HG02970 (cell line): ENCODE data around the gene NKX2-2.

Source experiments
- ATAC-seq: cut with Tn5 transposase; IDR thresholded peaks from one replicate; pipeline ENCODE4 v1.9.1; 2021; ENCODE audit warnings: mild to moderate bottlenecking, moderate library complexity, moderate number of reproducible peaks; ENCODE audit not compliant: unreplicated experiment, low FRiP score

NKX2-2 gene

DNA sequence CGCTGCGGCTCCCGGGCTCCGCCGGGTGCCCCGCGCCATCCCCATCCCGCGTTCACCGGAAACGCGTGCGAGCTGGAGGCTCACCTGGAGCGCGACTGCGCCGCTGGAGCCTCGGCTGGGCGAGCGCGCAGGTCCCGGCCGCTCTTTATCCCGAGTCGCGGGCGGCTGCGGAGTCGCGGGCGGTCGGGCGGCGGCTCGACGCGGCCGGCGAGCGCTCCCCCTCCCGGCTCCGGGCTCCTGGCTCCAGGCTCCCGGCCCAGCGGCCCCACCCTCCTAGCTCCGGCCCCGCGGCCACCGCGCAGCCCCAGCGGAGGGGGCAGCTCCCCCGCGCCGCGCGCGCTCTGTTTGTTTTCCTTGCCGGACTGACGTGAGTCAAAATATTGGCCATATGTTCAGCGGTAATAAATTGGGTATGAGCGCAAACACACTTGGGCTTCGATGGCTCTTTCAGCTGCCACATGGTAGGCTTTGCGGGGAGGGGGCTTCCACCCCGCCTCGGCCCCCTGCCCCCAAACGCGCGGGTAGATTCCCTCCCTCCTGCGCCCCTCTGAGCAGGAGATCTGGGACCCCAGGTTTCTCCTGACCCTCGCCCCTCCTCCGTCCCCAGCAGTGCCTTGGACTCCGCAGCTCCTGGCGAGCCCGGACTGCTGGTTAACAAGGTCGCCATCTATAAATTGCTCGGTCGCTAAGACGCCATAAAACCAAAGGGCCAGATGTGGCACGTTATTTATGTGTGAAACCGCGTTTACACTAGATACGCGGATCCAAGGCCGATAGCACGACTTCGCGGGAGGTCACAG, 8.8 kb upstream of the NKX2-2 start:
- ATAC-seq, result no peak

DNA sequence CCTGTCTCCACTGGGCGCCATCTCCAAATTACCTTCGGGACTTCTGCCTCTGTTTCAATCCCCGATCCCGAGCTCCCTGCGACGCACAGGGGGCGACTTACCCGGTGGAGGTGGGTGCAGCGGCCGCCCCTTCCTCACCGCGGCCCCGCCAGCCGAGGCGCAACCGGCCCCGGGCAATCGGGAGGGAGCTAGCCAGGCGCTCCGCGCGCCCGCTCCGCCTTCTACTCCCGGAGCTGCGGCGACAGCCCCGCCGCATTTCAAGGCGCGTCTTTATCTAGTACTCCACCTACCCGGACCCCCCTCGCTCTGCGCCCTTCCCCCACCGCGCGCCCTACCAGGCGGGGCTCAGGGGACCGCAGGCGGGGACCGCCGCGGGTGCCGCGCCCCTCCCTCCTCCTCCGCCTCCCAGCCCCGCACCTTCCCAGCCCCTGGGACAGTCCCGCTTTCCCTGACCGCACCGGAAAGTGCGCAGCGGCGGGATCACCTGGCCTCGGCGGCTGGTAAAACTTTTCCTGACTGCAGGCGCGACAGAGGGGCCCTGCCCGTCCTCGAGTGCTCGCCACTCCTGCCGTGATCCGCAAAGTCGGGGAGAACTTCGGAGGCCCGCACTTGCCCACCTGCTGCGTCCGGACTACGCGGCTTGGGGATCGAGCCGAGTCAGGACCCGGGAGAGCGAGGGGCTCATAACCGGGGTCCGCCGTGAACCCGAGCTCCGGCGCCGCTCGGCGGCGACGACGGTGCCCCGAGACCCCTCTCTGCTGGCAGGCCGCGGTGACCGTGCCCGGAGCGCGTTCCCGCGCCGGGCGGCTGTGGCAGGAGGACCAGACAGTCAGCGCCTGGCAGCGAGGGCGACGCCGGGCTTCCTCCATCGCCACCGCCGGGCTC, 8.0 kb upstream of the NKX2-2 start:
- no peak for ATAC-seq

DNA sequence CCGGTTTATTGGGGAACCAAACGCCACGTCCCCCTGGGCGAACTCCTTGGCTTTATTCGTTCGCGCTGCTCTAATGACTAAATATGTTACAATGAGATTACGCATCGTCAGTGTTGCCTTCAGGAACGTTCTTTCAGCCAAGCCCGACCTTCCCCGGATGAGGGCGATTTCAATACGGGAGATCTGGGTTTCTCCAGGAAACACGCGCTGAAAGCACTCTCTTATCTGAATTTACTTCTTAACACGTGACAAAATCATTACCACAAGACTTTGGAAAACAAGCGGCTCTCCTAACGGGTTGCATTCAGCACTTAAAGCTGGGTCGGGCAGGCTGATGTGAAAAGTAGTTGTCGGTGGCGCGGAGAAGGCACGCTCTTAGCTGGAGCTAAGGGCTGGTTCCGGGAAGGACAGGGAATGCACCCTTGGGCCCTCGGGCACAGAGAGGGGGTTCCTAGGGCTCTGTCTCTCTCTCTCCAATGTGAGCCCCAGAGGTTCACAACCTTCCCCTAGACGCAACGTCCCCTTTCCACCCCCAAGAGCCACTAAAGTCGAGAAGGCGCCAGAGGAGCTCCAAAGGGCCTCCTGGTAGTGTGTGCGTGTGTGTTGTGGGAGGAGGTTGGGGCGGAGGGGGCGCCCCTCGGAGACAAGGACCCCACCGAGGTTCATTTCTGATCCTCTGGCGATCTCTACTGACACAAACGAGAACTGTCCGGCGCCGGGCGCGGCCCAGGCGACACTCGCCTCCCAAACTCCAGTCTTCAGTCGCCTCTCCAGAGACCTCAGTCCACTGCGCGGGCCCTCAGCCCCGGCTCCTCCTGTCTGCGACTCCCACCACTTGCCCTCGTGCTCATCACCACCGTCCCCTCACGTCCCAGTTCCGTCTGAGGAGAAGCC, 7.1 kb upstream of the NKX2-2 start:
- ATAC-seq, result no peak

DNA sequence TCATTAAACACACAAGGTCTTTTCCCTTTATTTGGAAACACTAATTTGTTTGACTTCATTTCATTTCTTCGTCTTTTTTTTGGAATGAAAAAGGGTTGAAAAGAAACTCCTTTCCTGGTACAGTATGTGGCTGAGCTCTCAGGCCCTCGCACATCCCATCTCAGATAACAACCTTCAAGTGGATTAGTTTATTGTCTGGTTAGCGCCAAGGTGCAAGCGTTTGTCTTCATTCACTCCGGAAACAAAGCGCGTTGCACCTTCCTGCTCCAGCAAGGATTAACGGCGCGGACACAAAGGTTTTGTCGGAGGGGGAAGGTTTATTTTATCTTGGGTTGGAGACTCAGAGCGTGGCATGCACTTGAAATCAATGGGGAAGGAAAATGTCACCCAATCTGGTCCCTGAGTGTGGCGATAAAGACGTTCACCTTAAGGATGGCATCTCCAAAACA, 5.3 kb upstream of the NKX2-2 start:
- ATAC-seq, result no peak

DNA sequence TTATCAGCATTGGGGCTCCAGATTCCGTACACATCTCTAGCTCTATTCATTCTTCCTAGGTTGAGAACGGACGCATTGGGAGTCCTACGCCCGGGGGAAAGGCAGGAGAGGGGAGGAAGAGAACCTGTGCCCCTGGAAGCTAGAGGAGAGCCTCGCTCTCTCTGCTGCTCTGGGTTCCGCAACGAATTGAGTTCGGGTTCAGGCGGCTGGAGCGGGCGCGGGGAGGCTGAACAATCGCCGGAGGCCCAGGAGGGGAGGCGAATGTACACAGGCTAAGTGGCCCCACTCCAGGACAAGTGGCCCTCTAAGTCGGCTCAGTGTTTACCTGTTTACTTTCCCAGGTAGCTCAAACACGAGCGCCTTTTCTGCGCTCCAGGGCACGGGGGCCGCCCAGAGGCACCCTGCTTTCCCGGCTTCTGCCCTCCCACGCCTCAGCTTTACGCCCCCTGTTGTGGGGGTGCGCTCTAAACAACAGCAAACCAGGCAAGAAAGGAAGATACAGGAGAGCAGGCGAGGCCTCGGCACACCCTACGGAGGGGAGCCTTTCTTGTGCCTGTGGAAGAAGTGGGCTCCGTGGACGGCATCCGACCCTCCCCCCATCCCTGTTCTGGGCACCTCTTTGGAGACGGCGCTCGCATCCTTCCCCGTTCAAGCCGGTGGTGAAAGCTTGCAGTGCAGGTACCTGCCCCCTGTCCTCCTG, 4.6 kb upstream of the NKX2-2 start:
- ATAC-seq, result no peak

DNA sequence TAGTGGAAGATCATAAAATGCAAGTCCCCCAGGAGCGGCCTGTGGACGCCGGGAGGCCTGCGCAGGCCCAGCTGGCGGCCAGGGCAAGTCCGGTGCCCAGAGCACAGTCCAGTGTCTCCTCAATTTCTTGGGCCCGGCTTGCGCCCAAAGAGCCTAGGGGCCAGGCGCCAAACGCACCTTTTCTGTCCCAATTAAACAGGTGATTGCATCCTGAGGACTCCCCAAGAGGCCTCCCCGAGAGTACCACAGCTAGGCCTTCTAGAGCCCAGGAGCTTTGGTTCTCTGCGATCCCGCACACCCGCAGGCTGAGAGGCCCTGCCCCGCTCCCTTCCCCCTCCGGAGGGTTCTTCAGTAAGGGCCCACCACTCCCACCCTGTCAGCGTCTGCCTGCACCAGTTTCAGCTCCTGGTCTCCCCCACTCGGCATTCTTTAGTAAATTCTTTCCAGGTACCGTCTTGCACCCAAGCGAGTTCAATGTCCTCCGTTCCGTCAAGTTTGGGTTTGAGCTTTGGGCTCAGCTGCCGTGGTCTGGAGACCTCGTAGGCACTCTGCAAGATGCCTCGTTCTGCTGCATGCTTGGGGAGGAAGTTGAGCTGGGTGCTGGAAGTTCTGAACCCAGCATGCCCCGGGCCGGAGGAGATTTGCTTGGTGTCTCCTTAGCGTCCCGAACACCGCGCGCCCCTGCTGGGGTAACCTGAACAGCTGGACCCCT, 3.9 kb upstream of the NKX2-2 start:
- ATAC-seq, result no peak

DNA sequence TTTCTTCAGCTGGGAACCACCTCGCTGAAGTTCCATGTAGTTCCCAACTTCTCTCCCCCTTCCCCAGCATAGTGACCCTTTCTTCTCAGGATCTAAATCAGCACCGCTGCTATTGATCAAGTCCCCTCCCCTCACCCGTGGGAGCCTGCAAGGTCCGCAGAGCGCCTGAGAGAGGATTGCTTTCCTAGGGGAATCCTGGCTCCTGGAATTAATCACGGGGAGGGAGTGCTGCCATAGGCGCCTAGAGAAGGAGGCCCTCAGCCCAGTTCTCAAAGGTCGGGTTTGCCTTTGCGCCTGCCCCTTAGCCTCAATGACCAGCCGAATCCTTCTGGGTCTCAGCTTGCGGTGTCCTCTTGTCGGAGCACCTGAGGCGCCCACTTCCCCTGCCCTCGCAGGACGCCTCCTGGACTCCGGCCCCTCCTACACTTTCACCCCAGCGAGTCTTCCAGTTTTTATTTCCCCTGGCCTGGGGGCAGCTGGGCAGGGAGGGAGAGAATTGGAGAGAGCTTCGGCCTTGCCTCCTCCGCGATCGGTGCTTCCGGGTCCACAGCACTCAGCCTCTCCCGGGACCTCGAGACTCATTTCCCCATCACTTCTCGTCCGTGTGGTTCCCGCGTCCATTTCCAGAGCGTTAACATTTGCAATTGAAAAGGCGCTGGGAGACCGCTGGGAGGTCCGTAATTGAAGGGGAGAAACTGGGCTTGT, 3.1 kb upstream of the NKX2-2 start:
- no peak for ATAC-seq

DNA sequence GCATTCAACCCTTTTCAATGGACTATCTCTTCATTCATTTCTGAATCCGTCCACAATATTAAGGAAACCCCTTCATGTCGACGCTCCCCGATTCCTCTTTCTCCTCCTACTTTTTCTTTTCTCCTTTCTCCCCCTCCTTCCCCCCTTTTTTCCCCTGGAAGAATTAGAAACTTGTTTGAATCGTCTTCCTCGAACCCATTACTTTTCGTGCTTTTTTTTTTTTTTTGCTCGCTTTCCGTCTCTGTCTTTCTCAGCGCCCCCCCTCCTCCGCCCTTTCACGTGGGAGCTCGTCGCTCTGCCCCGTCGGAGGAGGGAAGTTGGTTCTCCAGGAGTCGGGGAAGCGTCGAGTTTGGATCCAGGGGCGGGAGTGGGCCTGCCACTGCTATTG, 2.3 kb upstream of the NKX2-2 start:
- ATAC-seq, result no peak

DNA sequence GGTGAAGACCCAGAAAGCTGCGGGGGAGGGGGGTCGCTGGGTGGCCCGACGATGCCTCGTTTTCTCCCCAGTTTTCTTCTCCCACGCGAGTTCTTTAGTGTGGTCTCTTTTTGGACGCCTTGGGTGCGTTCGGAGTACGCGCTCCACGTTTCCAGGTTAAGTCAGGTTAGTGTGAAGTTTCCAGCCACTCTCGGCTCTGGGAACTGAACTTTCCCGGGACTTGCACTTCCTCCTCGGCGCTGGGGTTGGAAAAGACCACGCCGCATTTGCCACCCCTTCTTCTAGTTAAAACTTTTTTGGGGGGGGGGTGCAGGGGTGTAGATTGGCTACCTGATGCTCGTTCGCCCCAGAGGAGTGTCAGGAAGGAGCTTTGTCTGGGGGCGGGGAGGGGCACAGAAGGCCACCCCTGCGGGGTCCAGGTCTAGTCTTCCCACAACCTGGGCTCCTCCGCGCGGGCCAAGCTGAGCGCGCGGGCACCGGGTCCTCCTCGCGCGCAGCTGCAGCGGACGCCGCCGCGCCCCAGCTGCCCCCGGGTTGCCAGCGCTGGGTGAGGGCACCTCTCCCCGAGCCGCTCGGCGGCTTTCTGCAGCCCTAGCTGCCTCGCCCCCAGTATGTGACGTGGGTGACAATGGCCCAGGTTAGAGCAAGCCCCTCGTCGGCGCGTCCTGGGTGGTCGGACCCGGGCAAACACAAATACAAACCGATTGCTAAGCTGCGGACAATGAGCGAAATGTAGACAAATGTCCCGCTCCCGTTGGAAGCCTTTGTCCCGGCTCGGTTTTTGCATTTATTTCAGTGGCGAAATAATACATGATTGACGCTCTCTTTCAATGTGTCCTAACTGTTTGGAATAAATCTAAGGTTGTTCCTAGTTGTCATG, 1.7 kb upstream of the NKX2-2 start:
- ATAC-seq, result no peak

DNA sequence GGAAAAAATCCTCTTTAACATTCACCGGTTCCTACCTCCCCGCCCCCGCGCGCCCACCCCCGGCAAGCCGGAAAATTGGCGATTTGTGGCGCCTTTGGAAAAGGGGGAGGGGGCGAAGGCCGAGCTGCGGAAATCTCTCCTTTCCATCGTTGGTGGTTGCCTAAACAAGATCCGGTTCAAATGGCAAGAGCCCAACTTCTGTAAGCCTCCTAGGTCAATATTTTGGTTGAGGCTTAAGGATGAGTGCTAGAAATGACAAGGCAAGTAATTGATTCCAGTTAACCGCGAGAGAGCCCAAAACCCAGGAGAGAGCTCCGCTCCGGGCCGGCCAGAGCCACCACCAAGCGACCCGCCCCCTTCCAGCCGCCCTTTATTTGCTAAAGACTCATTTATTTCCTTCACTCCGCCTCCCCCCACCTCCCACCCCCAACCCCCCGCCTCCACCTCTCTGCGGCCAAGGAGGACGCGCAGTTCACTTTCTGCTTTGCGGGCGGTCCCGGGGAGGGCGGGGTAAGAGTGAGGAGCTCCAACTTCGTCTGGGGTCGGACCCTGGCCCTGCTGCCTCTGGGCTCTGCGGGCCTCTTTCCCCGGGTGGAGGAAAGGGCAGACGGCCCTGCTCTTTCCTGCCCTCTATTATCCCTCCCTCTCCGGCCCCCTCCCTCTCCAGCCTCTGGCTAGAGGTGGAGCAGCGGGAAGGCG, 838 bp upstream of the NKX2-2 start:
- ATAC-seq, result no peak

DNA sequence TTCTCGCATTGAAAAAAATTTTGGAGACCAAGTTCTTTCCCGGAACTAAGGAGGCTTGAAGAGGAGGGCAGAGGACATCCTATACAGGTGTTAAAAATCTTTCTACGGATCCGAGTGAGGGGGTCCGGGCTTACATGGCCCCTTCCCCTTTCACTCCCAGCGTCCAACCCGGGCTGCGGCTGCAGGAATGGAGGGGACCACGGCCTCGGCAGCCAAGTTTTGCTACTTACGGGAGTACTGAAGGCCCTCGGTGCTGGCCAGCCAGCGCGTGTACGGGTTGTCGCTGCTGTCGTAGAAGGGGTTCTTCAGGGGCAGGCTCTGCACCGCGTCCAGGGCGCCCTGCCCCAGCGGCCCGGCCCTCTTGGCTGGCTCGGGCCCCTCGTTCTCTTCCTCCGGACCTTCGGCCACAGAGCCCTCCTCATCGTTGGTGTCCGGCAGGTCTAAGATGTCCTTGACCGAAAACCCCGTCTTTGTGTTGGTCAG, 642 bp downstream of the NKX2-2 start:
- no peak for ATAC-seq

DNA sequence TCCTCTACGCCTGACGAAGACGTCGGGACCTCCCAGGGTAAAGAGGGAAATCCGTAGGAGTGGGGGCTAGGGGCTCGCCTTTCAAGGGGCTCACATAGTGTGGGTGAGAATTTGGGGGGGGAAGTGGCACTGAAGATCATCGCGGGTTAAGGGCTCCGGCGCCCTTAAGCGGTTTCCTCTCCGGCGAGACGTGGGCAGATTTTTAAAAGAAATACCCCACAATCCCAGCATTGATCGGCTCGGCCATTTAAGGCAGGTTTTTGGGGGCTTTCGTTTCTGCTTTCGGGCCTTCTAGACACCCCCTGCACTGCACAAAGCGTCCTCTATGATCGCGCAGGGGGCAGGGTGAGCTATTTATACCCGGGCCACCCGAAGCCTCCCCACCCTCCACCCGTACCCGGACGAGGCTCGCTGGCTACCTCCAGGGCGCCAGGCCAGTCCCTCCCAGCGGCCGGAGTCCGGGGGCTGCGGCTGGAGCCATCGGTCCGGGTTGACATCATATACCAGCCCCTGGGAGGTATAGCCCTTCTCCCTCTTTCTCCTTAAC, 1.2 kb downstream of the NKX2-2 start:
- ATAC-seq, result no peak

DNA sequence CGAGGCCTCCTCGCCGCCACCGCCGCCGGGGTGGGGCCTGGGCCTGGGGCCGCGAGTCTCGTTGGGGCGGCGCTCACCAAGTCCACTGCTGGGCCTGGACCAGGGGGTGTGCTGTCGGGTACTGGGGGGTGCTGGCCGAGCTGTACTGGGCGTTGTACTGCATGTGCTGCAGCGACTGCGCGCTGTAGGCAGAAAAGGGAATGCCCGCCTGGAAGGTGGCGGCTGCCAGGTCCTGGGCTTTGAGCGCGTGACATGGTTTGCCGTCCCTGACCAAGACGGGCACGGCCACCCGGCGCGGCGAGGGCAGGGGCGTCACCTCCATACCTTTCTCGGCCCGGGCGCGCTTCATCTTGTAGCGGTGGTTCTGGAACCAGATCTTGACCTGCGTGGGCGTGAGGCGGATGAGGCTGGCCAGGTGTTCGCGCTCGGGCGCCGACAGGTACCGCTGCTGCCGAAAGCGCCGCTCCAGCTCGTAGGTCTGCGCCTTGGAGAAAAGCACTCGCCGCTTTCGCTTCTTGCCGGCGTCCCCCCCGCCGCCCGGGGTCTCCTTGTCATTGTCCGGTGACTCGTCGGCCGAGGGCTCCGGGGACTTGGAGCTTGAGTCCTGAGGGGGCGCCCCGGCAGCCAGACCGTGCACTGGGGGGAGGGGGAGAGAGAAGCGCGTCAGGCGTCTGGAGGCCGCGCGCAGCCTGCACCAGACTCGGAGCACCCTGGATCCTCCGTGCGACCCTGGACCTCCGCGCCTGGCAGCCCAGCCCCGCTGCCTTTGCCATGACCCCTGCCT, 1.8 kb downstream of the NKX2-2 start:
- no peak for ATAC-seq

DNA sequence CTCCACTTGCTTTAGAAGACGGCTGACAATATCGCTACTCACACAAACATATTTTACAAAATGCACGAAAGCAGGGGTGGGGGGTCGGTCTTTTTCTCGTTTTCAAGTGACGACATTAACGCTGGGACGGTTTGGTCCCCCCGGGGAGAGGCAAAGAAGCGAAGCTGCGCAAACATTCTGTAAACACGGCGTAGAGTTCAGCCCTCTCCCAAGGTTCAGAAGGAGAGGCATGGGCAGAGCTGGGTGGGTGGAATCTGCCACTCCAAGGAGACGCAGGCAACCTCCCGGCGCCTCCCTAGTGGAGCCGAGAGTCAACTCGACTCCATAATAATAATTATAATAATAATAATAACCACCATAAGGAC, 2.4 kb downstream of the NKX2-2 start:
- ATAC-seq, result no peak

DNA sequence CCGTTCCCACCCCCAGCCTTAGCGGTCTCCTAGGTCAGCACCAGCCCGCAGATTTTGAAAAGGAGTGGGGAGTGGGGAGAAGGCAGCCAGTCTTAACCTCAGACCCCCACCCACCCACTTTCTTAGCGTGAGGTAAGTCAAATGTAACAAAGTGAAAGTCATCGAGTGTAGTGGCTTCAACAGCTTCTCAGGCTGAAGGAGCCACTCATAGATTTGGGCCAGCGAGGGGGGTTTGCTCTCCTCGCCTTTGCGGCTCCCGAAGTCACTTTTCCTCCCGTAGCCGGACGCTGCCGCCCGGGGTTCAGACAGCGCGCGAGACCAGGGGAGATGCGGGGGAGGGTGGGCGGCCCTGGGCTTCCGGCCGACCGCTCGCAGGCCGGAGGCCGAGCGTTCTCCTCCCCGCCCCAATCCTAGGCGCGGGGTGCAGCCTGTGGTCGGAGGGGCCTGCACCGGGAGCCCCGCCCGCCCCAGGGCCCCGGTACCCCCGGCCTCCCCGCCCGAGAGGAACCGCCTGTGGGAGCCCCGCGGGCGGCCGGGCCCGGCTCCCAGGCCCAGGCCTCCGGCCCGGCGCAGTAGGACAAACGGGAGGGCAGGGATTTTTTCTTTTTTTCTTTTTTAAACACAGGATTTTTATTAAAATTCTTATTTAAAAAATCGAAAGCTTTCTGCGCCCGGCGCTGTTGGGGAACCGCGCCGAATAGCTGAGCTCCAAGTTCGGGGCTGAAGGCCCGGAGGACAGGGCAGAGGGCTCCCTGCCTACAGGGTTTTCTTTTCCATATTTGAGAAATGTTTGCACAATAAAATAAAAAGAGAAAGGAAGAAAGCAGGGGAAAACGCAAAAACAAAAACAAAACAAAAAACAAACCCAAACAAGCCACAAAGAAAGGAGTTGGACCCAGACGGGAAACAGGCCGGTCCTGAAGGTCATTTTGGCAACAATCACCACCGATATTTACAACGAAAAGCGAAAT, 3.2 kb downstream of the NKX2-2 start:
- no peak for ATAC-seq
